Mucosa of stomach (tissue), 1 donor: ENCODE data around the gene CDK14.

Experiments used
- H3K27me3 ChIP-seq: one replicate; pipeline ENCODE4 v1.7.0; 2013; ENCODE audit warnings: mild to moderate bottlenecking, low read length; ENCODE audit not compliant: control insufficient read depth, insufficient read depth
- H3K36me3 ChIP-seq: one replicate; pipeline ENCODE4 v1.7.0; 2013; ENCODE audit warnings: low read length; ENCODE audit not compliant: control insufficient read depth, insufficient read depth
- H3K4me1 ChIP-seq: one replicate; pipeline ENCODE4 v1.7.0; 2013; ENCODE audit warnings: mild to moderate bottlenecking, low read length; ENCODE audit not compliant: control insufficient read depth, insufficient read depth
- H3K4me3 ChIP-seq: one replicate; pipeline ENCODE4 v1.7.0; 2013; ENCODE audit warnings: low read length
- H3K9ac ChIP-seq: one replicate; pipeline ENCODE4 v1.7.0; 2013; ENCODE audit warnings: mild to moderate bottlenecking, low read length, moderate library complexity
- H3K9me3 ChIP-seq: one replicate; pipeline ENCODE4 v1.7.0; 2013; ENCODE audit warnings: mild to moderate bottlenecking, low read length, moderate library complexity; ENCODE audit not compliant: control insufficient read depth
- donor health status: Pancreatic carcinoma.

CDK14 gene

DNA sequence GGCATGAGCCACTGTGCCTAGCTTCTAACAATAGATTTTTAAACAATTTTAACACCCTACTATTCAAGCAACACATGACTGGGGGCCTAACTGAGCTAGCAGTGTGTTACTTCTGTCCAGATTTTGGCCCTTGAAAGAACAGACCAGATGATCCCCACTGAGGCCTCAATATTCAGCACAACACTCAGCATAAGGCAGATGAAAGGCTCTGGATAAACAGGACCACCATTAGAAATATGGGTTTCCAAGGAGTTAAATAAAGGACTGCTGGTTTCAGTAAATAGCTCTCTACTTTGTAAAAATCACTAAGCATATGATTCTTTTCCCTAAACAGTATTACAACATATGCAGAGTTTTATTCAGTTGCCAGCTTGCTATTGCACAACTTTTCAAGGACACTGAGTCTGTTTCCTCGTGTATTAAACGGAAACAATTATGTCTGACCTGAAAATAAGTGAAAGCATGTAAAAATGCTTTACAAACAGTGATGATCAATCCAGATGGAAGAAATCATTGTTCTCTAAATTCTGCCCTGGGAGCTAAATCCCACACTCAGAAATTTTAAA is 644.3 kb downstream of the CDK14 start:
- H3K4me1 ChIP-seq, result no peaks in the 10 kb centered on the region
- no peak overlapping the region for H3K4me3 ChIP-seq
- no peaks in the 10 kb centered on the region for H3K36me3 ChIP-seq
- no peak overlapping the region for H3K9ac ChIP-seq
- H3K9me3 ChIP-seq, result no peaks in the 10 kb centered on the region
- H3K27me3 ChIP-seq, result peaks cover 3% of the 10 kb centered on the region

DNA sequence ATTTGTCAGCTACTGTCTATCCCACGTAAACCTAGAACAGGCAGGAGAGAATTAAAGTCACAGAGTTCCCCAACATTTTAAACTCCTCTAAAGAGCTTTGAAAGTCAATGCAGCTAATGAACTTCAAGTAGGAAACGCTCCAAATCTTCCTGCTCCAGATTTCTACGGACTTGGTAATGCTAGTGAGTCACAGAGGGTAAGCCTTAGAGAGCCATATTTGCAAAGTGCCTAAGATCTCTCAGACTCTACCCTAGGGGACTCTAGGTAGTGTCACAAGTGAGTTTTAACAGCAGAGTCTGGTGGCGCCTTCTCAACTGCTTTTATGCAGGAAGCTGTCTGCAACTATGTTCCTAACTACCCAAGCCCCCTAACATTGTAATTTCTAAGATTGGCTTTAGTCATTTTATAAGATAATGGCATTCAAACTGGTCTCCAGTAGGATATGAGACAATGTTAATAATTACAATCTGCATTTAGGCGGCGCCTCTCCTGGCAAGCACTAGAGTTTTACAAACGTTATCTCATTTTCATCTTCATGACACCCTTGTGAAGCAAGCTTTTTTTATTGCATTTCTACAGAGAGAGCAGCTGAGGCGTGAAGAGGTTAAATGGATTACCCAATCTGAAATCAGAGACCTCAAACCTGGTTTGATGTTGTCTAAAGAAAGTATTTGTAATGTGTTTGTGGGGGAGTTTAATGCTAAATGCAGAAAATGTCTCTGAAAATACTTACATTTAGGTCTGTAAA is 646.1 kb downstream of the CDK14 start:
- H3K9me3 ChIP-seq, result no peaks in the 10 kb centered on the region
- H3K4me1 ChIP-seq, result no peaks in the 10 kb centered on the region
- no peaks in the 10 kb centered on the region for H3K36me3 ChIP-seq
- H3K9ac ChIP-seq, result no peak overlapping the region
- peaks cover 3% of the 10 kb centered on the region for H3K27me3 ChIP-seq
- no peak overlapping the region for H3K4me3 ChIP-seq

DNA sequence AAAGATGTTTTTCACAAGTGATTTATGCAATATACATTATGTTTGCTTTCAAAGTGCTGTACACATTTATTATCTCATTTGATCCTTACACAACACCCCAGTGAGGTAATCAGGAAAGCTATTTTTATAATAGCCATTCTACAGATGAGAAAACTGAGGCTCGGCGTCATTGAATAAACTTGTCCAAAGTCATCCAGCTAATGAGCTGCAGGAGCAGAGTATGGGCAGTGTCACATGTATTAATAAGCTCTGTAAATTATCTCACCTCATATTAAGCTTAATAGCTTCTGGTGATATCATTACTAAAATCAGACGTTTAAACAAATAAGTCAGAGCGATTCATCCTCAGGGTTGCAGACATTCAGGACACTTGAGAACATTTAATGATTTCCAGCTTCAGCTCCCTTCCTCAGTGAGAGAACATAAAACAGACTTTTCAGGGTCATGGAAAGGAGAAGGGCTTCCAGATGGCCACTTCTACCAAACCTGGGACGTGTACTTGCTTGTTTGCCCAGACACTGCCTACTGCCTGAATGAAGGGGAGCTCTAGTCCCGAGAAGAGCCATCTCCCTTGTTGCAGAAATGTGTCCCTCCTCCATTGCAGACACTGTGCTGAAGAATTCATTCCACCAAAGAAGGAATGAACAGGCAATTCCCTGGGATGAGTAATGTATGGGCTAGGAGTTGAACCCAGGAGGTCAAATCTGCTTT is 647.6 kb downstream of the CDK14 start:
- Histone ChIP-seq H3K9me3 (no peaks in the 10 kb centered on the region), H3K4me3 (no peak overlapping the region), H3K9ac (no peak overlapping the region)

DNA sequence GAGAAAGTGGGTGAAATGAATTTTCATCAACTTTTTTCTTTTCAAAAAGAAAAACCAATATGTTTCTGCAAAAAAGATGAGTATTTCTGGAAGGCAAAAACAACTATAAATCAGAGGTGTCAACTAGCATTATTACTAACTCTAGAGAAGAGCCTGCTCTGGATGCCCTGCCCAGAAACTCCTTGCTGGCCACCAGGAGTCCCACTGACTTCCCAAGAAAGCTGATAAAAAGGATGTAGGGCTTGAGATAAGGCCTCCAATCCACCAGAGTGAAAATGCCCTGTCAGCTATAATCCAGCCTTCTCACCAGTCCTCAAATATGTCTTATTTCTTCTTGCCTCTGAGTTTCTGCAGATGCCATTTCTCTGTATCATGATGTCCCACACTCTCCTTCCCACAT is 651.4 kb downstream of the CDK14 start:
- H3K4me3 ChIP-seq, result no peak overlapping the region
- H3K27me3 ChIP-seq, result no peaks in the 10 kb centered on the region
- H3K36me3 ChIP-seq, result no peaks in the 10 kb centered on the region
- H3K9me3 ChIP-seq, result no peaks in the 10 kb centered on the region
- no peak overlapping the region for H3K9ac ChIP-seq
- no peaks in the 10 kb centered on the region for H3K4me1 ChIP-seq

More for the DNA sequence above, 647.6 kb downstream of the CDK14 start:
- Histone ChIP-seq H3K36me3 (no peaks in the 10 kb centered on the region), H3K4me1 (no peaks in the 10 kb centered on the region), H3K27me3 (peaks cover 3% of the 10 kb centered on the region)

DNA sequence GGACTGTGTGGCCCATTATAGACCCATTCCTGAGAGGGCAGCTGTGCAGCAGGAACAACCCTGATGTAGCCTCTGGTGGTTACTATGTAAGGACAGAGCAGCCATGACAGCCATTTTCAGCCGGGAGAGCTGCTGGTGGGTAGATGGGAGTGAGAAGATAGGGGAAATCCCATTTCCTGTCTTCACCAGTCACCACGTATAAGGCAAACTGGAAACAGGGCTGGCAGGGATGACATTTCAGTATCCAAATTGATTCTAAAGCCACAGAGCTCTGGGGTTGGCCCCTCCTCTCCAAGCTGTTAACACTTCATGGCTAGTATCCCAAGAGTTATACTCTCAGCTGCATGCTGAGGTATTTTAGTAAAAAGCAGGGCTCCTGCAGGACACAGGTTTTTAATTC is 652.9 kb downstream of the CDK14 start:
- H3K27me3 ChIP-seq, result no peaks in the 10 kb centered on the region
- no peak overlapping the region for H3K4me3 ChIP-seq
- H3K9ac ChIP-seq, result no peak overlapping the region
- no peaks in the 10 kb centered on the region for H3K9me3 ChIP-seq
- no peaks in the 10 kb centered on the region for H3K4me1 ChIP-seq
- H3K36me3 ChIP-seq, result no peaks in the 10 kb centered on the region

DNA sequence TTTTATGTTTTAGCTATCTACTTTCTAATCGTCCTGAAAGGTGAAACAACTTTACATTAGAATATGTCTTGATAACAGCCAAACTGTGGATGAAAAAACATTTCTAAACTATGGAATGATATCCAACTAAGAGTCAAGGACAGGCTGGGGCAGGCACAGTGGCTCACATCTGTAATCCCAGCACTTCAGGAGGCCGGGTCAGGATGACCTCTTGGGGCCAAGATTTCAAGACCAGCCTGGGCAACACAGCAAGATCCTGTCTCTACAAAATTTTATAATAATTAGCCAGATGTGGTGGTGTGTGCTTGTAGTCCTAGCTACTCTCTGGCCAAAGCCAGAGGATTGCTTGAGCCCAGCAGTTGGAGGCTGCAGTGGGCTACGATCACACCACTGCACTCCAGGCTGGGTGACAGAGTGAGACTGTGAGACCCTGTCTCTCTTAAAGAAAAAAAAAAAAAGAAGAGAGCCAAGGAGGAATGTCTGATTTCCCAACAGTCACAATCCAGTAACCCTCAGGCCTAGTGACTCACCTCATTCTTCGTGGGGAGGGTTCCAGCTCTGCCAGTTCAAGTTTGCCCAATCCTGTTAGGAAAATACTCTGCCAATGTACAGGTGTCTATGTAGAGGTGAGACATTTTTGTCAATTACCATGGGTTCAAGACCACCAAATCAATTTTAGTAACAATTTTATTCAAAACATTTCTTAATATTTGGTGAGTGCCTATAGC is 653.5 kb downstream of the CDK14 start:
- H3K9ac ChIP-seq, result no peak overlapping the region
- H3K9me3 ChIP-seq, result no peaks in the 10 kb centered on the region
- H3K27me3 ChIP-seq, result no peaks in the 10 kb centered on the region
- no peaks in the 10 kb centered on the region for H3K36me3 ChIP-seq
- H3K4me1 ChIP-seq, result no peaks in the 10 kb centered on the region
- H3K4me3 ChIP-seq, result no peak overlapping the region

DNA sequence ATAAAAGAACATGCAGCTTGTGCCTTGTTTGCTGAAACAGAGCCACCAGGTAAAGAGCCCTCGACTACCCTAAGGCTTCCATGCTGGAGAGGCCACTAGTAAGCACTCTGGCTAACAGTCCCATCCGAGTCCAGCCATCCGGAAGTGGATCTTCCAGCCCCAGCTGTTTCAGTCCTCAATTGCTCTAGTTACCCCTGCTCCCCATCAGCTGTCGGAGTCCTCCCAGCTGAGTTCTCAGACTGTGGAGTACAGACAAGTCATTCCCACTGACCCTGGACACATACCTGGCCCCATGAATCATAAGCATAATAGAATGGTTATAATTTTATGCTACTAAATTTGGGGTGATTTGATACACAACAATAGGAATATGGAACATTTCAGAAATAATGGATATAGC is 654.6 kb downstream of the CDK14 start:
- Histone ChIP-seq H3K36me3 (no peaks in the 10 kb centered on the region), H3K9me3 (no peaks in the 10 kb centered on the region), H3K27me3 (no peaks in the 10 kb centered on the region), H3K9ac (no peak overlapping the region), H3K4me3 (no peak overlapping the region), H3K4me1 (no peaks in the 10 kb centered on the region)

DNA sequence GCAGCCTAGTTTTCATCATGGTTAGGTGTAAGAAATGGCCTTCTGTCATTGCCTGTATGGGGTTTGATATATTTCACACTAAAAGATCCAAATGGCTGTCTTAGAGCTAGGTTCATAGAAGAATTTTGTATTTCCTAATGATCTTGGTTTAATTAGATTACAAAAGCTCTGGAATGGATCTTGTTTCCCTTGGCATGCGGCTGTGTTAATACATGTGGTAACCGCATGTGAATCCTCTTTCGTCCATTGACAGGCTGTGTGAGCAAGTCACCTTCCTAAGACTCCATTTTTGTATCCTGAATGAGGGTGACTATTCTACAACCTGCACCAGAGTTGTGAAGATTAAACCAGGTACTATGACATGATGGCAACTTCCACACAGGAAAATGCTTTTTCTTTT is 655.8 kb downstream of the CDK14 start:
- Histone ChIP-seq H3K4me1 (no peaks in the 10 kb centered on the region), H3K36me3 (no peaks in the 10 kb centered on the region)

More for the DNA sequence above, 655.8 kb downstream of the CDK14 start:
- H3K27me3 ChIP-seq, result no peaks in the 10 kb centered on the region
- no peak overlapping the region for H3K9ac ChIP-seq
- no peaks in the 10 kb centered on the region for H3K9me3 ChIP-seq
- no peak overlapping the region for H3K4me3 ChIP-seq
